ENCODE data around the gene IRF1. TPM values are rescaled to one million over a fixed set of nuclear protein-coding genes. Genes with fewer than 3 reads are reported as not detected.

The IRF1 gene
- total RNA-seq, 2 donors from 2014 or later = 107 to 156 TPM

DNA sequence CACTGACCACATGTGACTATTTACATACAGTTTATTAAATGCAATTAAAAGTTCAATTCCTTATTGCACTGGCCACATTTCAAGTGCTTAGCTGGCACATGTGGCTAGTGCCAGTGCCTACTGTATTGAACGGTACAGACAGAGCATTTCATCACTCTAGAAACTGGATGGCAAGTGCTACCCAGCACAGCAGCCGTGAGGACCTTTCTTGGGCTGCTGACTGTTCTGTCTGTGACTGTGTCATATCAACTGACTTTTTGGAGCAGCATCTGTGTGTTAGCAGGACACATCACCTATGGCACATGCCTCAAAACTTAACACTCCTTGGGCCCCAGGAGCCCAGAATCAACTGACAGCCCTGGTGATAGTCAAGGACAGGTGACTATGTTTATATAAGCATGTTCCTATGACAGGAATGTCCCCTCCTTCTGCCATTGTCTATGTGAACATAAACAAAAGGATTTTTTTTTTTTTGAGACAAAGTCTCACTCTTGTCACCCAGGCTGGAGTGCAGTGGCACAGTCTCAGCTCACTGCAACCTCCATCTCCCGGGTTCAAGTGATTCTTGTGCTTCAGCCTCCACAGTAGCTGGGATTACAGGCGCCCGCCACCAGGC, 8.9 kb downstream of the IRF1 start:
- ATAC-seq (peak; percentile 6 to 9), DNase-seq (ENCODE audit: low spot score in 2 of 2) (no peak)
- Mint-ChIP-seq H3K27ac (peak overlapping the region; percentile 83 to 100), H3K9me3 (no peaks in the 10 kb centered on the region), H3K36me3 (peaks cover 20 to 28% of the 10 kb centered on the region in 2 donors)

GRCh38 chr5:132480893-132481595, 9.5 kb downstream of the IRF1 start:
- H3K36me3 Mint-ChIP-seq = peaks cover 15 to 21% of the 10 kb centered on the region in 2 donors
- H3K27ac Mint-ChIP-seq = peak overlapping the region; percentile 83 to 100
- DNase-seq (ENCODE audit: low spot score in 2 of 2) = no peak
- H3K9me3 Mint-ChIP-seq = no peaks in the 10 kb centered on the region
- peak in 1 of 2 donors; percentile 0 for ATAC-seq

GRCh38 chr5:132480546-132480892, 10.1 kb downstream of the IRF1 start:
- no peak for DNase-seq (ENCODE audit: low spot score in 2 of 2)
- H3K27ac Mint-ChIP-seq = peak overlapping the region; percentile 83 to 100
- peaks cover 10 to 16% of the 10 kb centered on the region in 2 donors for H3K36me3 Mint-ChIP-seq
- no peak for ATAC-seq
- H3K9me3 Mint-ChIP-seq = no peaks in the 10 kb centered on the region

DNA sequence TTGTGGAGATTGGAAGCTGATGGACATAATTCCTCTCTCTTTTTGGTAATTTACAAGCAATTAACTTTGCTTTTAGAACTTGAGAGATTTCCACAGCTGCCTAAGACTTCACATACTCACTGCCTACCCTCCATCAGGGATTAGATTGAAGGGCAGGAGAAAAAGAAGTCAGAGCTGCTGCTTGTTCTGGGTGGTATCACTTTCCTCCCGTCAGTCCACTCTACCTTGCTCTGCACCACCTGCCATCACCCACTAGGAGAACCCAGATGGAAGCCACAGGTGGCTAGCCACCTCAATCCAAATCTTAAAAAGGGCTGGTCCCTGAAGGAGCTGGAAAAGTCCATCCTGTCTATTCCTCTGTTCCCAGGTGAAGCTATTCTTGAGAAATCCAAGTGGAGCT, 10.5 kb downstream of the IRF1 start:
- no peak for DNase-seq (ENCODE audit: low spot score in 2 of 2)
- Mint-ChIP-seq H3K36me3 (peaks cover 5 to 11% of the 10 kb centered on the region in 2 donors), H3K27ac (peak overlapping the region; percentile 83 to 100), H3K9me3 (no peaks in the 10 kb centered on the region)
- peak in 1 of 2 donors; percentile 4 for ATAC-seq

- peak overlapping the region; percentile 83 to 100 for H3K27ac Mint-ChIP-seq
- DNase-seq (ENCODE audit: low spot score in 2 of 2) = no peak
- peak in 1 of 2 donors; percentile 39 for ATAC-seq
- no peaks in the 10 kb centered on the region for H3K9me3 Mint-ChIP-seq
- peaks cover 2 to 8% of the 10 kb centered on the region in 2 donors for H3K36me3 Mint-ChIP-seq
Measured at GRCh38 chr5:132479111-132479951, 11.2 kb downstream of the IRF1 start.

DNA sequence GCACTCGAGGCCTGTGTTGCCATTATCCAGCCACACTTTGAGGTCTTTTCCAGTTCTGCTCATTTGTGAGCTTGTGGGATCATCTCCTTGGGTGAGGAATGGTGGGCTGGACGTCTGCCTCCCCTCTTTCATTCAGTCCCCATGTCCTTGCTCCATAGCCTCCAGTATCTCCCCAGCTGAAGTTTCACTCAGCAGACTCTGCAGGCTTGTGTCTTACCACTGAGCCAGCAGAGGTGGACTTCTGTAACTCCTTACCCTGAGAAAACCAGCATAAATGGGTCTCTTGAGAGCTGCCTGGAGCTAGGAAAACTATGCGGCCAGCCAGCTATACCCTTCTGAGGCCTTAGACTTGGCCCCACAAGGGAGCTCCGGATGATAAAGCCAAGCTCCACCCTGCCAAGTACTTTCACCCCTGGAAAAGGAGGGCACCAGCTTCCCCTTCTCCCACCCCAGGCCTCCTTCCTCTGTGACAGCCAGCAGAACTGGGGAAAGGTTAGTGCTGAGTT, 12.2 kb downstream of the IRF1 start:
- DNase-seq (ENCODE audit: low spot score in 2 of 2) (no peak), ATAC-seq (peak in 1 of 2 donors; percentile 0)
- H3K27ac Mint-ChIP-seq = peak overlapping the region; percentile 83 to 85
- H3K9me3 Mint-ChIP-seq = no peaks in the 10 kb centered on the region
- no peaks in the 10 kb centered on the region for H3K36me3 Mint-ChIP-seq

DNA sequence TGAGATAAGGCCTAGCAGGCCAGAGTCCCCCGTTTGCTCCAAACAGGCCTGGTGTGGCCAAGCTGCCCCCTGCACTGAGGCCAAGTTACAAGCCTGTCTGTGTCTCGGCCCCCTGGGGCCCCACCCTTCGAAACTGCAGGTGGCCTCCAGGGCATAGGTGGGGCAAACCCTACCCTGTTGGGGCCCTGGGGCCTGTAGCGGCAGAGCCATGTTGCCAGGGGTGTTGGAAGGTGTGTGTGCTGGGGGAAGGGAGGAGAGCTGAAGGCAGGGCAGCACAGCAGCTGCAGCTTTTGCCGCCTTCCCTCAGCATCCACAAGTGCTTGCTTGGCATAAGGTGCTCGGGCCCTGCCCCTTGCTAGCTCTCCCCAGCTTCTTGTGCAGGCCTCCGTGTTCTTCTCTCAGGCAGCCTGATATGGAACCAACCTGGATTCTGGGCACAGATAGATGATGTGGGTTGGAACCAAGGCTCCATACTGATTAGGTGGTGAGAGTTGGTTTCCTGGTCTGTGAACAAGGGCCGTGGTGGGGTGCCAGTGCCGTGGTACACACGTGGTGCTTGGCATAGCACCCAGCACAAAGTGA, 12.7 kb downstream of the IRF1 start:
- Mint-ChIP-seq H3K27ac (peak overlapping the region; percentile 83 to 85), H3K36me3 (no peaks in the 10 kb centered on the region), H3K9me3 (no peaks in the 10 kb centered on the region)
- DNase-seq (ENCODE audit: low spot score in 2 of 2) (no peak), ATAC-seq (peak in 1 of 2 donors; percentile 12)

GRCh38 chr5:132476876-132477781, 13.4 kb downstream of the IRF1 start:
- ATAC-seq = peak in 1 of 2 donors; percentile 10
- H3K27ac Mint-ChIP-seq = peak overlapping the region; percentile 83 to 85
- no peaks in the 10 kb centered on the region for H3K9me3 Mint-ChIP-seq
- no peak for DNase-seq (ENCODE audit: low spot score in 2 of 2)
- H3K36me3 Mint-ChIP-seq = no peaks in the 10 kb centered on the region

DNA sequence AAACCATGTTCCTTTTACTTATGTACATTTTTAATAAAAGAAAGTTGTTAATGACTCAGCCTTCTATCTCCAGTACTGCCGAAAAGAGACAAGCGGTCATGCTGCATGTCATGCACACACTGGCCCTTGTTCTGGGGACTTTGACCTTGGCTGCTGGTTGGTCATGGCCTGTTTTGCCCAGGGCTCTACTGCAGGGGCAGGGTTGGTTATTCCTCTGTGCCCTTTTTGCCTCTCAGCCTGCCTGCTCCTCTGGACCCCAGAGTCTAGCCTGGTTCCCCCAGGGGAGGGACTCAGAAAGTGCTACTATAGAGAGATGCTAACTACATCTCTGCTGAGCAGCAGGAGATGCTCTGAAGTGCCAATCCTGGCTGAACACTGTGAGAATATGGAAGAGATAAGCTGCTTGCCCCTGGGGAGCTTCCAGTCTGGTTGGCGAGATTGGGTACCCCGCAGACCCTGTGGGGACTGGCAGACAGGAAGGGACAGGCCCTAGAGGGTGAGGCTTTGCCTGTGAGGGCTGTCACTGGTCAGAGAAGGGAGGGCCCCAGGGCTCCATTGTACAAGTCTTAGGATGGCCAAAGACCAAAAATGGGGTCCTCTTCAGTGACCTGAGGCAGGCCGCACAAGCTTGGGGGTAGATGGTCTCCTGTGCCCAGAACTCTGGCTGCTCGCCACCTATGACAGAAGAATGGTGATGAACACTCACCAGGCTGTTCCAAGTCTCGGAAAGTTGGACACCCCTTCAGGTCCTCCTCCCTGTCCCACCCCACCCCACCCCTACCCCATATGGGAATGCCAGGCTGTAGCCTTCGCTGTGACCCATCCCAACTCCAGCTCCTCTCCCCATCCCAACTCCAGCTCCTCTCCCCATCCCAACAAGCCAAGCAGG, 14.3 kb downstream of the IRF1 start:
- H3K27ac Mint-ChIP-seq = peak overlapping the region; percentile 83 to 88
- no peak for ATAC-seq
- H3K9me3 Mint-ChIP-seq = no peaks in the 10 kb centered on the region

GRCh38 chr5:132475497-132475882, 15.1 kb downstream of the IRF1 start:
- peak in 1 of 2 donors; percentile 28 for DNase-seq (ENCODE audit: low spot score in 2 of 2)
- Mint-ChIP-seq H3K9me3 (no peaks in the 10 kb centered on the region), H3K27ac (peak overlapping the region in 1 of 2 donors; percentile 35), H3K36me3 (no peaks in the 10 kb centered on the region)
- ATAC-seq = no peak

More for the DNA sequence above, 14.3 kb downstream of the IRF1 start:
- H3K36me3 Mint-ChIP-seq = no peaks in the 10 kb centered on the region
- DNase-seq (ENCODE audit: low spot score in 2 of 2) = no peak

GRCh38 chr5:132474881-132475496, 15.6 kb downstream of the IRF1 start:
- H3K9me3 Mint-ChIP-seq = no peaks in the 10 kb centered on the region
- DNase-seq (ENCODE audit: low spot score in 2 of 2) = peak in 1 of 2 donors; percentile 50
- ATAC-seq = peak in 1 of 2 donors; percentile 1
- peak overlapping the region; percentile 35 to 51 for H3K27ac Mint-ChIP-seq
- no peaks in the 10 kb centered on the region for H3K36me3 Mint-ChIP-seq

DNA sequence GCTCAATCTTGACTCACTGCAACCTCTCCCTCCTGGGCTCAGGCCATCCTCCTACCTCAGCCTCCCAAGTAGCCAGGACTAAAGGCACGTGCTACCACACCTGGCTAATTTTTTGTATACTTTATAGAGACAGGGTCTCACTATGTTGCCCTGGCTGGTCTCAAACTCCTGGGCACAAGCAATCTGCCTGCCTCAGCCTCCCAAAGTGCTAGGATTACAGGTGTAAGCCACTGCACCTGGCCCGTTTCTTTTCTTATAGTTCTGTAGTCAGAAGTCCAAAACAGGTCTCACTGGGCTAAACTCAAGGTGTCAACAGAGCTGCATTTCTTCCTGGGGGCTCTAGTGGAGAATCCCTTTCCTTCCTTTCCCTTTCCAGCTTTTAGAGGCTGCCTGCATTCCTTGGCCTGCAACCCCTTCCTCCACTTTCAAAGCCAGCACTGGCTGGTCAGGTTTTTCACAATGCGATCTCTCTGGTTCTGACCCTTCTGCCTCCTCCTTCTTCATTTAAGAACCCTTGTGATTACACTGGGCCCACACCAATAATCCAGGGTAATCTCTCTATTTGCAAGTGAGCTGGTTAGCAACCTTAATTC, 16.3 kb downstream of the IRF1 start:
- no peaks in the 10 kb centered on the region for H3K9me3 Mint-ChIP-seq
- H3K36me3 Mint-ChIP-seq = no peaks in the 10 kb centered on the region
- H3K27ac Mint-ChIP-seq = peak overlapping the region; percentile 35 to 51
- DNase-seq (ENCODE audit: low spot score in 2 of 2) (peak in 1 of 2 donors; percentile 37), ATAC-seq (no peak)

DNA sequence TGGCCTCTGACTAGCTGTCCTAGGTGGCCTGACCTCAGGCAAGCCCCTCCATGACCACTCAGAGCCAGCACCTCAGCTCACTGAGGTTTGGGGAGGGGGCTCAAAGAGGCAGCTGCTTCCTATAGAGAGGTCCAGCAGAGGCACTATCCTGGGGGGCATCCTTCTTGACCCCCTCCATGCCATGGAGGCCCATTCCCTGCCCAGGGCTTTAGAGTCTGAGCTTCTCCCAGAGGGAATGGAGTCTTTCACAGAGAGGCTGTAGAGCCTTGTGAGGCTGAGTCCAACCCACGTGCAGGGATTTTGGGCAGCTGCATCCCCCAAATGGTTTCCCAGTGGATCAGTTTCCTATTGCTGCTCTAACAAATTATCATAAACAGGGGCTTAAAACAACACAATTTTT, 16.9 kb downstream of the IRF1 start:
- peak in 1 of 2 donors; percentile 53 for DNase-seq (ENCODE audit: low spot score in 2 of 2)
- ATAC-seq = no peak
- peak overlapping the region in 1 of 2 donors; percentile 83 for H3K27ac Mint-ChIP-seq
- H3K36me3 Mint-ChIP-seq = no peaks in the 10 kb centered on the region
- no peaks in the 10 kb centered on the region for H3K9me3 Mint-ChIP-seq

DNA sequence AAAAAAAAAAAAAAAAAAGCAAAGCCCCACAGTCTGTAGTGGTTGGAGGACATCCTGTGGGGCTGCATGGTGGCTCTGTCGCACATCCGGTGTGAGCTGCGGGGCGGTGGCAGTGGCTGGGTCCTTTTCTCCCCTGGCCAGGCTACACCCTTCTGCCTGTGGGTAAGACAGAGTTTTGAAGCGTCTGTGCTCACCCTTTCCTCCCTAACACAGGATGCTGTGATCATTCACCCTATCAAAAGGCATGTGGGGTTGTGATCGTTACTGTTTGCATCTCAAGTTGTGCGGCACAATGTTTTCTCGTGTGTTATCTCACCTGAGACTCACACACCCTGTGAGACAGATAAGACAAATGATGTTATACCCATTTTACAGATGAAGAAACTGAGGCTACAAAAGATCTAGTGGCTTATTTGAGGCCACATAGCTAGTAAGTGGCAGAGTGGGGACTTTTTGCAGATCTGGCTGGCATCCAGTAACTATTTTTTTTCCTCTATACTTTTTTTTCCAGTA, 17.5 kb downstream of the IRF1 start:
- ATAC-seq = peak; percentile 55 to 96
- peak; percentile 54 to 83 for DNase-seq (ENCODE audit: low spot score in 2 of 2)
- no peaks in the 10 kb centered on the region for H3K9me3 Mint-ChIP-seq
- H3K36me3 Mint-ChIP-seq = no peaks in the 10 kb centered on the region
- peak overlapping the region; percentile 75 to 83 for H3K27ac Mint-ChIP-seq
